WTC11 (cell line): ENCODE data around the gene B4GALNT1.

Source experiments
- CTCF ChIP-seq: fragments of 200-600 bp; IDR thresholded peaks from 2 replicates; pipeline ENCODE4 v1.8.0; 2022; ENCODE audit warnings: antibody characterized with exemption
- NFYB ChIP-seq: sonication (generic); formaldehyde crosslinking; conservative IDR thresholded peaks from 2 replicates; pipeline ENCODE4 v1.8.0; 2022; ENCODE audit warnings: low read depth, missing genetic modification reagents
- TEAD4 ChIP-seq: sonication (generic); formaldehyde crosslinking; IDR thresholded peaks from 2 replicates; pipeline ENCODE4 v1.8.0; 2022; ENCODE audit warnings: mild to moderate bottlenecking, missing genetic modification reagents
- ZNF138 ChIP-seq: sonication (generic); formaldehyde crosslinking; conservative IDR thresholded peaks from 2 replicates; pipeline ENCODE4 v1.8.1; 2022; ENCODE audit warnings: mild to moderate bottlenecking, moderate library complexity, missing genetic modification reagents

DNA sequence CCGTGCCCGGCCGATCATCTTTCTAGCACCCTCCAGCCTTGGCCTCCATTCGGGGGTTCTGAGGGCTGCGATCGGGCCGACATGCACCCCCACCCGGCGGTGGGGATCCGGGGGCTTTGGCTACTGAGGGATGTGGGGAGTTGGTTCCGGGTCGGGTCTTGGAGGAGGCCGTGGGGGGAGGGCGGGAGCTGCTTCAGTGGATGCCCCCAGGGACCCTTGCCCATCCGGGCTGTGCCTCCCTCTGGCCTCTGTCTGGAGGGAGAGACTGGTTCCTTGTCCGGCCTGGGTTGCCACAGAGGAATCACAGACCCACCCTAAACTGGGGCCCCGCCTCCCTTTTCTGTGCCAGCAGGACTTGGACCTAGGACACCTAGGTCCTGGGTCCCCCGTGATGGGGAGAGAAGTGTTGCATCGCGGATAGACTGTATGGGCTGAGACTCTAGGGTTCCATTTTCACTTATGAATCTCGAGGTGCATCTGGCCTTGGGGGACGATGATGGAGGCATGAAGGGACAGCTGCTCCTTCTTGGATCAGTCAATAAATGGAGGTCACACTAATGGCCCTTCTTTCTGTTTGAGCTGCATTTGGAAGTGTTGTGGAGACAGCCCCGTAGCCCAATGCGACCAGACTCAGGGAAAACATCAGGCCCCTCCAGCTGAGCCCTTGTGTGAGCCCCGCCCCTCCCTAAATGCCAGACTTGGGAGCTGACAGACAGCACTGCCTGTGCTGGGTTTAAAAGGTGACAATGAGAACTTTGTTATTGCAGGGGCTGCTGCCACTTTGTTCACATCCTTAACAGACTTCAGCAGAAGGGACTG, 27.8 kb downstream of the B4GALNT1 start:
- TF ChIP-seq ZNF138 (no peak), TEAD4 (CRISPR knock-in tag) (no peak), CTCF (no peak), NFYB (CRISPR knock-in tag) (no peak)
